Mesenchymal stem cell (in vitro differentiated cells and primary cell): ENCODE data around the gene NCF4.

Experiments used
- DNase-seq: peaks from one replicate; pipeline ENCODE4 v3.0.0-alpha.2; 2013
- H2AFZ ChIP-seq: one replicate; pipeline ENCODE4 v1.6.1; 2013; ENCODE audit warnings: low read depth, mild to moderate bottlenecking, control low read depth, inconsistent platforms, low read length, moderate library complexity
- H2AK5ac ChIP-seq: 2 replicates; pipeline ENCODE4 v1.6.1; 2013; ENCODE audit warnings: low read length, moderate library complexity, mild to moderate bottlenecking, inconsistent platforms; ENCODE audit not compliant: severe bottlenecking
- H2BK120ac ChIP-seq: one replicate; pipeline ENCODE4 v1.6.1; 2013; ENCODE audit warnings: low read depth, mild to moderate bottlenecking, inconsistent platforms, low read length, moderate library complexity
- H2BK12ac ChIP-seq, 2 experiments: one replicate each; pipeline ENCODE4 v1.6.1; 2013; ENCODE audit warnings: inconsistent platforms in 2 of 2, low read length in 2 of 2, mild to moderate bottlenecking in 2 of 2, moderate library complexity in 2 of 2, control low read depth in 1 of 2
- H2BK15ac ChIP-seq: one replicate; pipeline ENCODE4 v1.6.1; 2013; ENCODE audit warnings: mild to moderate bottlenecking, low read depth, inconsistent platforms; ENCODE audit not compliant: poor library complexity, severe bottlenecking
- H2BK5ac ChIP-seq: 2 replicates; pipeline ENCODE4 v1.6.1; 2013; ENCODE audit warnings: low read depth, mild to moderate bottlenecking, low read length, control low read depth, inconsistent platforms; ENCODE audit not compliant: poor library complexity, severe bottlenecking
- H3K14ac ChIP-seq, 2 experiments: one replicate each; pipeline ENCODE4 v1.6.1; 2013; ENCODE audit warnings: inconsistent platforms in 2 of 2, low read length in 2 of 2, control low read depth in 1 of 2, mild to moderate bottlenecking in 1 of 2, moderate library complexity in 1 of 2
- H3K18ac ChIP-seq, 2 experiments: one replicate each; pipeline ENCODE4 v1.6.1; 2013; ENCODE audit warnings: inconsistent platforms in 2 of 2, low read length in 2 of 2, control low read depth in 1 of 2, low read depth in 1 of 2, mild to moderate bottlenecking in 1 of 2
- H3K23ac ChIP-seq, 2 experiments: one replicate each; pipeline ENCODE4 v1.6.1; 2013; ENCODE audit warnings: inconsistent platforms in 2 of 2, low read length in 2 of 2, mild to moderate bottlenecking in 2 of 2, moderate library complexity in 2 of 2, control low read depth in 1 of 2
- H3K27ac ChIP-seq: 2 replicates; pipeline ENCODE4 v1.5.1; 2013; ENCODE audit warnings: mild to moderate bottlenecking, moderate library complexity, low read length, control low read depth, inconsistent platforms; ENCODE audit not compliant: poor library complexity, severe bottlenecking
- H3K27me3 ChIP-seq, 2 experiments: 2 replicates each; pipeline versions ENCODE4 v1.6.1 to v1.7.0; 2013; ENCODE audit warnings: low read length in 2 of 2, mild to moderate bottlenecking in 2 of 2, moderate library complexity in 2 of 2, control low read depth in 1 of 2, inconsistent platforms in 1 of 2; ENCODE audit not compliant: control insufficient read depth in 1 of 2, insufficient read depth in 1 of 2
- H3K36me3 ChIP-seq, 2 experiments: 2 replicates each; pipeline versions ENCODE4 v1.6.1 to v1.7.0; 2013; ENCODE audit warnings: low read length in 2 of 2, control low read depth in 1 of 2, inconsistent platforms in 1 of 2, low read depth in 1 of 2, mild to moderate bottlenecking in 1 of 2; ENCODE audit not compliant: insufficient read depth in 2 of 2, control insufficient read depth in 1 of 2
- H3K4ac ChIP-seq, 2 experiments: one replicate each; pipeline ENCODE4 v1.6.1; 2013; ENCODE audit warnings: inconsistent platforms in 2 of 2, low read length in 2 of 2, mild to moderate bottlenecking in 2 of 2, moderate library complexity in 2 of 2, control low read depth in 1 of 2, low read depth in 1 of 2
- H3K4me1 ChIP-seq: 2 replicates; pipeline ENCODE4 v1.6.1; 2013; ENCODE audit warnings: low read depth, low read length, control low read depth; ENCODE audit not compliant: control insufficient read depth, insufficient read depth
- H3K4me2 ChIP-seq: 2 replicates; pipeline ENCODE4 v1.6.1; 2013; ENCODE audit warnings: low read length, mild to moderate bottlenecking, inconsistent platforms; ENCODE audit not compliant: poor library complexity, severe bottlenecking
- H3K4me3 ChIP-seq, 2 experiments: 2 replicates each; pipeline versions ENCODE4 v1.5.1 to v1.7.0; 2013; ENCODE audit warnings: low read length in 2 of 2, mild to moderate bottlenecking in 2 of 2, control low read depth in 1 of 2, low read depth in 1 of 2; ENCODE audit not compliant: insufficient read depth in 1 of 2
- H3K79me1 ChIP-seq: replicated peaks from 2 replicates; pipeline ENCODE4 v1.6.1; 2013; ENCODE audit warnings: mild to moderate bottlenecking, control low read depth, low read length, inconsistent platforms; ENCODE audit not compliant: poor library complexity, severe bottlenecking
- H3K9ac ChIP-seq: 2 replicates; pipeline ENCODE4 v1.7.0; 2013; ENCODE audit warnings: mild to moderate bottlenecking, low read length, moderate library complexity
- H3K9me3 ChIP-seq: 2 replicates; pipeline ENCODE4 v1.7.0; 2013; ENCODE audit warnings: mild to moderate bottlenecking, low read length; ENCODE audit not compliant: control insufficient read depth
- H4K8ac ChIP-seq: one replicate; pipeline ENCODE4 v1.6.1; 2013; ENCODE audit warnings: inconsistent platforms, mild to moderate bottlenecking, low read length, moderate library complexity
- H4K91ac ChIP-seq: one replicate; pipeline ENCODE4 v1.6.1; 2013; ENCODE audit warnings: mild to moderate bottlenecking, low read length, inconsistent platforms
- WGBS: methylation state at CpG from one replicate; pipeline ENCODE4 v1.1.7; 2013; ENCODE audit warnings: mixed read lengths; 5-methylcytosine and 5-hydroxymethylcytosine counted together

NCF4 gene

GRCh38 chr22:36824655-36825054 is 36.2 kb upstream of the NCF4 start:
- H3K9ac ChIP-seq = no peak overlapping the region
- H3K9me3 ChIP-seq = no peaks in the 10 kb centered on the region
- H3K4me1 ChIP-seq = peaks cover 11% of the 10 kb centered on the region
- H2BK12ac ChIP-seq = no peak overlapping the region
- no peak overlapping the region for H3K27ac ChIP-seq
- no peak overlapping the region for H2BK15ac ChIP-seq
- peaks cover 52 to 97% of the 10 kb centered on the region in 2 experiments for H3K27me3 ChIP-seq
- no peak overlapping the region for H3K4me2 ChIP-seq
- WGBS = 92% methylated on average over 2 of the region's 2 CpGs
- DNase-seq = no peak
- H3K4me3 ChIP-seq = peak overlapping the region in 1 of 2 experiments; percentile 14
- no peak overlapping the region for H2AFZ ChIP-seq
- no peak overlapping the region for H2BK5ac ChIP-seq
- H4K8ac ChIP-seq = no peak overlapping the region
- no peaks in the 10 kb centered on the region for H3K36me3 ChIP-seq
- H3K79me1 ChIP-seq = no peaks in the 10 kb centered on the region
- H3K14ac ChIP-seq = peak overlapping the region in 1 of 2 experiments; percentile 77
- no peak overlapping the region for H3K18ac ChIP-seq
- no peak overlapping the region for H3K4ac ChIP-seq
- H2AK5ac ChIP-seq = no peak overlapping the region
- H4K91ac ChIP-seq = peak overlapping the region; percentile 63
- no peak overlapping the region for H3K23ac ChIP-seq
- no peak overlapping the region for H2BK120ac ChIP-seq

DNA sequence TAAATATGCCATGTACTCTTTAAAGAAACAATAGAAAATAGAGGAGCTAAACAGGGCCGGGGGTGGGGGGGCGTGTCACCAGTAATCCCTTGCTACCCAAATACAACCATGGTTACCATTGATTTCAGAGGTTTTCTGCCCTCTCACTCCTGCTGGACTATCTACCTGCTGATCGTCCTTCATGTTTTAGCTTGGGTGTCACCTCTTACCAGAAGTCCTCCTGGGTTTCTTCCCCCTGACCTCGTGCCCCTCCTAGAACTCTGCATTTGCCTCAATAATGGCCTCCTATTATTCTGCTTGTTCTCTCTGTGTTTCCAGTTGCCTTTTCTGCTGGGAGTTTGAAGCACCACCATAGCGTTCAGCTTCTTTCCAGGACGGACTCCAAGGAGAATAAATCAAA is 34.5 kb upstream of the NCF4 start:
- Histone ChIP-seq H2AFZ (no peak overlapping the region), H3K23ac (no peak overlapping the region), H3K79me1 (no peaks in the 10 kb centered on the region), H3K27ac (no peak overlapping the region), H4K8ac (no peak overlapping the region), H2BK120ac (no peak overlapping the region), H2AK5ac (no peak overlapping the region), H3K14ac (no peak overlapping the region), H3K4me3 (no peak overlapping the region), H3K4me1 (peaks cover 11% of the 10 kb centered on the region), H3K18ac (no peak overlapping the region), H2BK15ac (no peak overlapping the region), H3K9me3 (no peaks in the 10 kb centered on the region), H3K36me3 (no peaks in the 10 kb centered on the region), H3K27me3 (peaks cover 50 to 97% of the 10 kb centered on the region in 2 experiments), H3K4ac (no peak overlapping the region), H3K4me2 (no peak overlapping the region), H4K91ac (no peak overlapping the region), H2BK5ac (no peak overlapping the region), H3K9ac (no peak overlapping the region), H2BK12ac (no peak overlapping the region)
- 84% methylated on average over 6 of the region's 6 CpGs for WGBS
- no peak for DNase-seq

- H3K23ac ChIP-seq = no peak overlapping the region
- H3K27me3 ChIP-seq = peaks cover 51 to 85% of the 10 kb centered on the region in 2 experiments
- no peak overlapping the region for H2AFZ ChIP-seq
- H4K91ac ChIP-seq = no peak overlapping the region
- H2BK12ac ChIP-seq = no peak overlapping the region
- H2AK5ac ChIP-seq = no peak overlapping the region
- no peaks in the 10 kb centered on the region for H3K79me1 ChIP-seq
- WGBS = 69% methylated on average over 3 of the region's 3 CpGs
- DNase-seq = no peak
- no peaks in the 10 kb centered on the region for H3K36me3 ChIP-seq
- no peak overlapping the region for H3K4me2 ChIP-seq
- no peak overlapping the region for H3K4me3 ChIP-seq
- H2BK5ac ChIP-seq = no peak overlapping the region
- no peak overlapping the region for H3K9ac ChIP-seq
- no peak overlapping the region for H2BK120ac ChIP-seq
- H3K18ac ChIP-seq = no peak overlapping the region
- H3K27ac ChIP-seq = no peak overlapping the region
- no peak overlapping the region for H4K8ac ChIP-seq
- no peak overlapping the region for H3K4ac ChIP-seq
- no peak overlapping the region for H3K14ac ChIP-seq
- no peak overlapping the region for H2BK15ac ChIP-seq
- no peaks in the 10 kb centered on the region for H3K4me1 ChIP-seq
- no peaks in the 10 kb centered on the region for H3K9me3 ChIP-seq
These were observed 32.0 kb upstream of the NCF4 start for GRCh38 chr22:36828815-36829214.

DNA sequence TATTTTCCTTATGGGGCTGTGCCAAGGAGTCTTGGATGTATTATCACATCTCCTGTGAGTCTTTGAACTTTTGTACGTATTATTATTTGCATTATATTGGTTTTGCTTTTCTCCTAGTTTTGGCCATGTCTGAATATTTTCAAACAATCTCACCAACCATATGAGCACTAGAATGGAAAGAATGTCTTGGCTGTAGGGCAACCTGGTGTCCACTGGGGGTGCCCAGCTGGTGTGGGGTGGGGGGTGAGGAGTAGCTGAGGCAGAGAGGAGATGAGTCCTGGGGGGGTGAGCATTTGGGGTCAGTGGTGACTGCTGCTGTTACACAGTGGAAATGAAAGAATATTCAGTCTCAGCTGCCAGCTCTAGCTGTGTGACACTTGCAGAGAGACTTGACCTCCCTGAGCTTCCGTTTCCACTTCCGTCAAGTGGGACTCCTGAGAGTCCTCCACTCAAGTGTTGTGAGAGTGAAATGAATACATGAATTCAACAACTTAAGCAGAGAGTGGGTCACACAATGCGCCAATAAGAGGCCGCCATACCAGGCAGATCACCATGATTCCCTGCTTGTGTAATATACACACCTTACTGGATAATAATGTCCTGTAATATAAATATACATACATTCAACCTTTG is 31.3 kb upstream of the NCF4 start:
- Histone ChIP-seq H3K9me3 (no peaks in the 10 kb centered on the region), H3K4me2 (no peak overlapping the region), H3K23ac (no peak overlapping the region), H3K4ac (no peak overlapping the region), H2AK5ac (no peak overlapping the region), H4K8ac (no peak overlapping the region), H3K4me3 (no peak overlapping the region), H2AFZ (no peak overlapping the region), H3K4me1 (no peaks in the 10 kb centered on the region), H3K27ac (no peak overlapping the region), H3K18ac (no peak overlapping the region), H3K36me3 (no peaks in the 10 kb centered on the region), H2BK5ac (no peak overlapping the region), H2BK120ac (no peak overlapping the region), H2BK12ac (no peak overlapping the region), H3K9ac (no peak overlapping the region), H3K79me1 (no peaks in the 10 kb centered on the region), H4K91ac (no peak overlapping the region), H3K14ac (no peak overlapping the region), H2BK15ac (no peak overlapping the region), H3K27me3 (peaks cover 48 to 81% of the 10 kb centered on the region in 2 experiments)
- no peak for DNase-seq
- 88% methylated on average over 2 of the region's 5 CpGs for WGBS
